WERI-Rb-1 (cell line): ENCODE results near the gene NRXN3.

Source experiments
- DNase-seq: peaks from one replicate; pipeline ENCODE4 v3.0.0-alpha.2; 2020
- H3K27ac ChIP-seq: fragments of 250-450 bp; sonication (Bioruptor Pico); 2 replicates; pipeline ENCODE4 v1.5.1; 2020; ENCODE audit warnings: mild to moderate bottlenecking, moderate library complexity
- H3K27me3 ChIP-seq: fragments of 250-450 bp; sonication (Bioruptor Pico); 2 replicates; pipeline ENCODE4 v1.5.1; 2021; ENCODE audit warnings: mild to moderate bottlenecking, low read depth, moderate library complexity; ENCODE audit not compliant: insufficient read depth, severe bottlenecking
- H3K36me3 ChIP-seq: fragments of 250-450 bp; sonication (Bioruptor Pico); 2 replicates; pipeline ENCODE4 v1.5.1; 2020; ENCODE audit warnings: mild to moderate bottlenecking, moderate library complexity
- H3K4me3 ChIP-seq: 2 replicates; pipeline ENCODE4 v1.5.1; 2011; ENCODE audit warnings: low read depth, mild to moderate bottlenecking, control low read depth, low read length
- H3K9me3 ChIP-seq: fragments of 250-450 bp; sonication (Bioruptor Pico); 2 replicates; pipeline ENCODE4 v1.5.1; 2021; ENCODE audit warnings: mild to moderate bottlenecking, moderate library complexity; ENCODE audit not compliant: severe bottlenecking
- CTCF ChIP-seq: IDR thresholded peaks from 2 replicates; pipeline ENCODE4 v1.5.1; 2011; ENCODE audit warnings: low read depth, mild to moderate bottlenecking, control low read depth, inconsistent platforms, low read length

The NRXN3 gene

GRCh38 chr14:78228702-78229327 is 58.6 kb downstream of the NRXN3 start:
- H3K36me3 ChIP-seq: no peaks in the 10 kb centered on the region
- H3K4me3 ChIP-seq: no peak overlapping the region
- H3K27ac ChIP-seq: no peak overlapping the region
- no peaks in the 10 kb centered on the region for H3K9me3 ChIP-seq
- no peak for TF ChIP-seq CTCF
- DNase-seq: no peak
- H3K27me3 ChIP-seq: no peaks in the 10 kb centered on the region

- H3K36me3 ChIP-seq: no peaks in the 10 kb centered on the region
- H3K27ac ChIP-seq: no peak overlapping the region
- no peak for TF ChIP-seq CTCF
- peak; percentile 52 for DNase-seq
- H3K4me3 ChIP-seq: no peak overlapping the region
- no peaks in the 10 kb centered on the region for H3K27me3 ChIP-seq
- no peaks in the 10 kb centered on the region for H3K9me3 ChIP-seq
Measured at GRCh38 chr14:78232231-78233000, 62.2 kb downstream of the NRXN3 start.

- no peak for TF ChIP-seq CTCF
- no peak for DNase-seq
- H3K36me3 ChIP-seq: no peaks in the 10 kb centered on the region
- no peaks in the 10 kb centered on the region for H3K9me3 ChIP-seq
- H3K27me3 ChIP-seq: no peaks in the 10 kb centered on the region
- no peak overlapping the region for H3K27ac ChIP-seq
- H3K4me3 ChIP-seq: no peak overlapping the region
Measured at GRCh38 chr14:78238141-78238540, 68.0 kb downstream of the NRXN3 start.

GRCh38 chr14:78240567-78240966 is 70.4 kb downstream of the NRXN3 start:
- H3K27ac ChIP-seq: no peak overlapping the region
- no peak for DNase-seq
- H3K4me3 ChIP-seq: no peak overlapping the region

GRCh38 chr14:78242086-78242485 is 71.9 kb downstream of the NRXN3 start:
- H3K27ac ChIP-seq: no peak overlapping the region
- TF ChIP-seq CTCF: no peak
- H3K27me3 ChIP-seq: no peaks in the 10 kb centered on the region
- no peaks in the 10 kb centered on the region for H3K9me3 ChIP-seq
- DNase-seq: no peak
- H3K36me3 ChIP-seq: no peaks in the 10 kb centered on the region
- no peak overlapping the region for H3K4me3 ChIP-seq

More at GRCh38 chr14:78240567-78240966, 70.4 kb downstream of the NRXN3 start:
- Histone ChIP-seq H3K9me3 (no peaks in the 10 kb centered on the region), H3K36me3 (no peaks in the 10 kb centered on the region), H3K27me3 (no peaks in the 10 kb centered on the region)
- TF ChIP-seq CTCF: no peak
